GM19023 (cell line): ENCODE data around the gene ULK3.

ENCODE experiments used
- ATAC-seq: cut with Tn5 transposase; IDR thresholded peaks from one replicate; pipeline ENCODE4 v1.9.1; 2021; ENCODE audit warnings: mild to moderate bottlenecking, moderate library complexity; ENCODE audit not compliant: unreplicated experiment

Gene ULK3

DNA sequence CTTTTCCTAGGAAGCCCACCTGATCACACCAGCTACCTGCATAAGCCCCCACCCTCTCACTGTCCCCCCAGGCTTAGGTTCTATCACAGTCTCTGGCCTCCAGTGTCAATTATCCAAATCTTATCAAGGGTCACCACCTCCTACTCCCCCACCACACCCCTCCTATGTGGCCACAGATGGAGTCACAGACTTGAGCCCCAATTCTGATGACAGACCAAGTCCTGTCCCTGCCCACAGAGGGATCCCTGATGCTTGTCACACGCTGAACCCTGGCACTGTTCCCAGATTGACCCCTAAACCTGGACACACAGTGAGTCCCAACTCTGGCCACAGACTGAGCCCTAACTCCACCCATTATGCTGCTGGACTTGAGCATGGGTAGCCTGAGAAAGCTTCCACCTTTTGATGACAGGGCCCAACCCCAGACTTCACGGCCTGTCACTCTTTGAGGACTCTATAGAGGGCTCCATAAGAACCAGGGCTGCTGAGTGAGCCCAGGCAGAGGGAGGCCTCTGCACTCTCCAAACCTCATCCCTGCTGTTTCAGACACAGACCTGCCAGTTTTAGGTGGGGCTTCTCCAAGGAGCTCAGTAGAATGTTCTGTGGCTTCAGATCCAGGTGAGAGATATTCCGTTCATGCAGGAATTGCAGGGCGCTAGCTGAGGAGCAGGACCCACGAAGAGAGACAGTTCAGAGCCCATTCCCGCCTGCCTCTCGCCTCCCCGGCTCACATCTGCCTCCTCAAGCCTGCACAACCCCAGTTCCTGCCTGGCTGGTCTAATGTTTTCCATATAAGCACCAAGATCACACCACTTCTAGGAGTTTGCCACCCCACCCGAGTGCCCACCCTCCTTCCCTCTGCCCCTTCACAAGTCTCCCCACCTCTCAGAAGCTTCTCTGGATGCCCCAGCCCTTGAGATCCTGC is 1.8 kb downstream of the ULK3 start:
- no peak for ATAC-seq

DNA sequence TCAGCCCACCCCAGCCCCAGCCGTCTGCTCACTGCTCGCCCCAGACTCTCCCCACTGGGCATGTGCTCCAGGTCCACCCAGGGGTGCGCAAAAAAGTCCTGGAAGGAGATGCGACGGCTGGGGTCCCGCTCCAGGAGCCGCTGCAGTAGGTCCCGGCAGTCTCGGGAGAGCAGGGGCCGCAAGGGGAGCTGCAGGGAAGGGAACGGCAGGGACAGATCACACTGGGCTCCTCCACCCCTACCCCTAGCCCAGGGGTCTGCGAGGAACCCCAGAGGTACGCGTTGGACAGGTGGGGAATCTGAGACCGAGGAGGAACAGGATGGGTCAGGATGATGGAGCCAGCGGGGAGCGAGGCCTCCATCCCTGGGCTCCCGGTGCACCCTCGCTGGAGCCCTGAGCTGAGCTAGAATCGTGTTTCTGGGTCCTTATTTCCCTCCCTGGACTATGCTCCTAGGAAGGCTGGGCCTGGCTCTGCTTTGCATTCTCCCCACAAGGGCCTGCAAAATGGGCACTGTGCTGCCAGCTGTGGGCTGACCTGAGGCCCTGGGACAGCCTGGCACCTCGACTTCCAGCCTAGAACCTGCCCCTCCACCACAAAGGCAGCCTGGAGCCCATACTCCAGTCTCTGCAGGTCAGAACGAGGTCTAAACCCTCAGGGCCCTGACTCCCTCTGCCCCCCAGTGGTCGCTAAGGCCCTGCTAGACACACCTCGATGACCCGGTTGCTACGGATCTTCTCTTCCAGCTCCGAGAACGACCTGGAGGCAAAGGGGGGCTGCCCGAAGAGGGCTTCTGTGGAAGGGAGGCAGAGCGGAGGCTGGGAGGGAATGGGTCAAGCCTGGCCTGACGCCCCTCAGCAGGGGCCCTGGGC is 3.2 kb downstream of the ULK3 start:
- no peak for ATAC-seq

GRCh38 chr15:74838746-74839525 is 4.0 kb downstream of the ULK3 start:
- no peak for ATAC-seq

- ATAC-seq = no peak
Measured at GRCh38 chr15:74838137-74838516, 4.8 kb downstream of the ULK3 start.

DNA sequence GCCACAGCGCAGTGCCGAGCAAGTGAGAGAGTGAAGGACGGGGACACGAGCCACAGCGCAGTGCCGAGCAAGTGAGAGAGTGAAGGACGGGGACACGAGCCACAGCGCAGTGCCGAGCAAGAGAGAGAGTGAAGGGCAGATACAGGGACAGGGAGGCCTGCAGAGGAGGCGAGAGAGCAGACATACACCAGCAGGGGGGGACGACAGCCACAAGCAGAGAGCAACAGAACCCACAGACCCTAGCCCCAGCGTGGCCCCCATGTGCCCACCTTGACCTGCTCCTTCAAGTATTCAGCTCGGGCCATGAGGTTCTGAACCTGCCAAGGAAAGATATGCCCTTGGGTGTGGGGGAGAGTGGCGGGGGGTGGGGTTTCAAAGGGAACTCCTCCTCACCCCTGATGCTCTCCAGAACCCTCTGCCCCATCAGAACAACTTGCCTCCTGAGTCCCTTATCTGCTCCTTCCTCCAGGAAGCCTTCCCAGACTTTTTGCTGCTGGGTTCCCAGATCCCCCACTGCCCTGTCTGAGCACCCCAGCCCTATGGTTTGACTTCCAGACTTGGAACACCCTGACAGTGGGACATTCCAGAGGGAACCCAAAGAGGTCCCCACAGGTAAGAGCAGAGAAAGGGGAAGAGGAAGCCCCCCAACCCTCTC is 5.3 kb downstream of the ULK3 start:
- no peak for ATAC-seq

DNA sequence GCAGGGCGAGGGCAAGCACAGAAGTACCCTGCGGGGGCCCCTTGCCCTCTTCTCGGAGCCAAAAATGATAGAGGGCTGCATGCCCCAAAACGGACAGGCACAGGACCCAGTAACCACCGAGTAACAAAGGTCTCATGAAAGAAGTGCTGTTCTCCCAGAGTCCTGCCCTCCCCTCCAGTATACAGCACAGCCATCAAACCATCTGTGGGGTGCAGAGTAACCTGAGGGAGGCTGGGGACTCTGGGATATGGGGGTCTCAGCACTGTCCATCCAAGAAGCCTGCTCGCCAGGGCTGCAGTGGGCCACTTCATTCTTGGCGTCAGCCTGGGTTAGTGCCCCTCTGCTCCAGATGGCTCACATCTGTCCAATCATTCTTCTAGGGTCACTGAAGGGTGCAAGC is 6.1 kb downstream of the ULK3 start:
- ATAC-seq = no peak

- no peak for ATAC-seq
Measured at GRCh38 chr15:74835312-74835823, 7.6 kb downstream of the ULK3 start.

DNA sequence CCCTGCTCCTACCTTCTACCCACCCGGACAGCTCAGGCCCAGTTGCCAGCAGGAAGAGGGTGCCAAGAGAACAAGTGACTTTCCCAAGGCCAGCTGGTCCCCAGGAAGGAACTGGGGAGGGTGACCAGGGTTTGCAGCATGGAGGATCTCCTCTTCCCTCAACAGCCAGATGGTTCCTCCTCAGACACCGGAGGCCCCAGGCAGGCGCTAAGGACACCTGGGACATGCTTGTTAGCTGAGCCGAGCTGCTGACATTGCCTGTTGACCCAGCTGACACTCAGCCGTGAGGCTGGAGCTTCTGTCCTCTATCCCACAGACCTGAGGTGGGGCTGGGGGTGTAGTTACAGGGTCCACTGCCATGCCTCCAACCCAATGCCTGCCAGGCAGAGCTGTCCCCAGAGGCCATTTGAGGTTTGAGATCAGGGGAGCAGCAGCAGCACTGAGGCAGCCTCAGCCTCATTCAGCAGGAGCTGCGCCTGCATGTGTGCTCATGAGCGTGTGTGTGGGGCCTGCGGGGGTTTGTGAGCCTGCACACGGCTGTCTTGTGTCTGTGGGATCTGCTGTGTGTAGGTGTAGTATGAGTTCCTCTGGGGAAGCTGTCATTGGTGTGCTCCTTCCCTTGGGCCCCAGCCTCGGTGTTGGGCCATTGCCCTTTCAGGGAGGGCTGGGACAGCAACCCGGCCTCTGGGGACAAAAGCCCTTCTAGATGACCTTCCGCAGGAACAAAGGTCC is 9.4 kb downstream of the ULK3 start:
- no peak for ATAC-seq

- no peak for ATAC-seq
Measured at GRCh38 chr15:74832826-74833225, 10.1 kb downstream of the ULK3 start.

DNA sequence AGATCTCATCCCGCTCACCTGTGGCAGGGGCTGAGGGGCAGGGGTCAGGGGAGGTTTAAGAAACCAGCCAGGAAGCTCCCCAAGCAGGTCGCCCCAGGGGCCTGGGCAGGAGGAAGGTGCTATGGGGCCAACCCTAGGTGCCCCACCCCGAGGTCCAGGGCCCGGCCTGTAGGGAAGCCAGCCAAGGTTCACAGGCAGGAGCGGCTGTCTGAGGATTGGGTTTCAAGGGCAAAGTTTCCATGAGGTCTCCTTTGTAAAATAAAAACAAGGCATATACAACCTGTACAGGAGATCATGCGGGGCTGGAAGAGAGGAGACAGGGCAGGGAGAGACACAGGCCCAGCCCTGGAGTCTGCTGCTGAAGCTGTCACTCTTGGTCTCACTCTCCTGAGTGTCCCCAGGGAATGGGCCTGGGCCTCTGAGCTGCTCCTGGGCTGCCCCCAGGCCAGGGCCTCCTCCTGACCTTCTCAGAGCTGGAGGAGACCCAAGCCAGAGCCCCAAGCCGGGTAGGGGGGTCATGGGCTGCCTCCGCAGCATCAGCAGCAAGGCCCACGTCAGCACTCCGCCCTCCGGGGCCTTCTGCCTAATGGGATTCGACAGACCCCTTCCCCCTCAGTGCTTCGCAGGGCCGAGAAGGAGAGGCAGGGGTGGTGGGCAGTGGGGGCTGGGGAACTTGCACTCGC is 11.0 kb downstream of the ULK3 start:
- no peak for ATAC-seq

- no peak for ATAC-seq
Measured at GRCh38 chr15:74830868-74831267, 12.1 kb downstream of the ULK3 start.

- ATAC-seq = no peak
Measured at GRCh38 chr15:74829991-74830390, 13.0 kb downstream of the ULK3 start.

DNA sequence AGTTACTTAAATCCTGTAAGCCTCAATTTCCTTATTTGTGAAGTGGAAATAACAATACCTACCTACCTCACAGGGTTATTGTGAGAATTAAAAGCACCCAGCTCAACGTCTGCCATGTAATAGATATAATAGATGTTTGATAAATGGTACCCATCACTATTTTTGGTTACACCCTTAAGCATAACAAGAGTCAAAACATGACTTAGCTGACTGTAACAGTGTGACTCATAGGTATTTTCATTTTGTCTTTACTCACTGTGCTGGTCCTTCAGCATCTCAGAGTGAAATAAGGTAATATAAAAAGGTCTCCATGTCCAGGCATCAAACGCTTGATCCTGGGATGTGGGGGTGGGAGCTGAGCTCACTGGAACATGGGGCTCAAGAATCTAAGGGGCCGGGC is 13.5 kb downstream of the ULK3 start:
- no peak for ATAC-seq

DNA sequence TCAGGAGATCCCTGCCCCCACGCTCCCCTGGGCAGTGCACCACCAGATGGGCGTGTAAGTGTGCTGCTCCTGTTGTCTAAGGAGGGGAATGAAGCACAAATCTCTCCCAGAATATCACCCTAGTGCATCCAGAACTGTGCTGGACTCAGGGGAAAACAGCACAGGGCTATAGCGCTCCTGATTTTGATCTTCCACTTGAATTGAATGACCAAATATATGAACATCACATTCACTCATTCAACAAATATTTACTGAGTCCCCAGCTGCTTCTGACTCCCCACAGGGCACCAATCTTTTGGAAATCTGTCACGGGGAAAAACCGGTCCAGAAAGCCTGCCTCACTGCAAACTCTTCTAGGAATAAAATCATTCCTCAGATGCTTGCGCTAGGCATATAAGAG is 14.1 kb downstream of the ULK3 start:
- ATAC-seq = no peak

DNA sequence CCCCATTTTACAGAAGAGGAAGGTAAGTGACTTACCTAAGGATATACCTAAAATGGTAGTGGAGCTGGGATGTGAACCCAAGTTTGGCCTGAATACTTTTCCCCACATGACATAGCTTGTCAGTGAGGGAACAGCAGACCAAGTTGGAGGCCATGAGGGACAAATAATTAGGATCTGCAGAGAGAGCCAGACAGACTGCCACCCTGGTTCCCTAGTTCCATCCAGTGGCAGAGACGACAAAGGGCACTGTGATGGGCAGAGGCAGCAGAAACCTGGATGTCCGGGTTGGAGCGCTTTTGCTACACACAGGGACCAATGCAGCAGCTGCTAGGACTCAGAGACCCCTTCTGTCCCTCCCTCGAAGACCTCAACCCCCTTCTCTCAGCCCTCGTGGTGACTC is 15.3 kb downstream of the ULK3 start:
- ATAC-seq = no peak

- ATAC-seq = no peak
Measured at GRCh38 chr15:74826921-74827320, 16.0 kb downstream of the ULK3 start.

GRCh38 chr15:74826364-74826819 is 16.6 kb downstream of the ULK3 start, which contains the start of gene CPLX3:
CPLX3 (plus strand) TSS chr15:74826627; CDS start chr15:74826704, 77 bp downstream.
- no peak for ATAC-seq

DNA sequence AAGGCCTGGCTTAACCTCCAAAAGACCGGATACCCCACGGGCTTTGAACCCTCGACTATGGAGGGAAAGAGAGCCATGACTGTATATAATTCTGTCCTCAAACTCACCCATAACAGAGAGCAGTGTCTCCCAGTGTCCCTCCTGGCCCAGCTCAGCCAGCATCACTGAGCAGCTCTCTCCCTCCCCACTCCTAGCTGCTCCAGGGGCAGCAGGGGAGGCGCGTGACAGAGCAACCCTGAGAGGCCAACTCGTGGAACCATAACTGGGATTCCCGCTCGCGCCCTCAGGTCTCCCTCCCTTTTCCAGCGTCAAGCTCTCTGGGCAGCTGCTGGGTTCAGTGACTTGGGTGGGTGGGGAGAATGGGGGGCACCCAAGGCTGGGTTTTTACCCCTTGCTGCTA is 17.1 kb downstream of the ULK3 start:
- no peak for ATAC-seq

GRCh38 chr15:74824976-74825375 is 18.0 kb downstream of the ULK3 start:
- no peak for ATAC-seq
